Peyer's patch (tissue), 4 donors: ENCODE data around the gene PRSS33. TPM values are rescaled to one million over a fixed set of nuclear protein-coding genes. Genes with fewer than 3 reads are reported as not detected.

Experiments
- DNase-seq, 3 donors: peaks; one replicate each; pipeline ENCODE4 v3.0.0-alpha.2; 2017 to 2019
- H3K27ac ChIP-seq, 4 donors: fragments of 200-600 bp; sonication (generic); one replicate each; pipeline ENCODE4 v1.5.1; 2016 to 2019
- H3K27me3 ChIP-seq, 2 donors: fragments of 200-600 bp; sonication (generic); one replicate each; pipeline ENCODE4 v1.5.1; 2019
- H3K36me3 ChIP-seq, 3 donors: fragments of 200-600 bp; sonication (generic); one replicate each; pipeline ENCODE4 v1.5.1; 2016 to 2019
- H3K4me1 ChIP-seq, 4 donors: fragments of 200-600 bp; sonication (generic); one replicate each; pipeline ENCODE4 v1.5.1; 2016 to 2019
- H3K4me3 ChIP-seq, 4 donors: fragments of 200-600 bp; sonication (generic); 1 replicate in 3 of 4; 2 replicates in 1 of 4; pipeline ENCODE4 v1.5.1; 2016 to 2019; ENCODE audit warnings: mild to moderate bottlenecking in 1 of 4
- H3K9me3 ChIP-seq, 4 donors: fragments of 200-600 bp; sonication (generic); one replicate each; pipeline ENCODE4 v1.5.1; 2016 to 2019; ENCODE audit warnings: mild to moderate bottlenecking in 1 of 4
- POLR2A ChIP-seq, 2 donors: fragments of 450-650 bp; IDR thresholded peaks; one replicate each; pipeline ENCODE4 v1.5.1; 2017; ENCODE audit warnings: antibody characterized with exemption in 2 of 2, mild to moderate bottlenecking in 2 of 2, moderate library complexity in 2 of 2
- total RNA-seq, 4 donors: library from RNA; depleted of rRNA; stranded (reverse); fragments of >200 nt; gene quantifications; one replicate each; pipeline ENCODE4 v1.1.0, GENCODE V29; 2016
- TF ChIP-seq, protein P1 (sequence below), 6 experiments: fragments of 450-650 bp in 4 of 6; fragments of 200-600 bp in 2 of 6; sonication (generic) in 1 of 6; IDR thresholded peaks; one replicate each; pipeline ENCODE4 v1.5.1; 2017 to 2019; ENCODE audit warnings: antibody characterized with exemption in 6 of 6, mild to moderate bottlenecking in 3 of 6, moderate library complexity in 1 of 6

The PRSS33 gene
- total RNA-seq, 4 donors from 2014 or later = not detected

DNA sequence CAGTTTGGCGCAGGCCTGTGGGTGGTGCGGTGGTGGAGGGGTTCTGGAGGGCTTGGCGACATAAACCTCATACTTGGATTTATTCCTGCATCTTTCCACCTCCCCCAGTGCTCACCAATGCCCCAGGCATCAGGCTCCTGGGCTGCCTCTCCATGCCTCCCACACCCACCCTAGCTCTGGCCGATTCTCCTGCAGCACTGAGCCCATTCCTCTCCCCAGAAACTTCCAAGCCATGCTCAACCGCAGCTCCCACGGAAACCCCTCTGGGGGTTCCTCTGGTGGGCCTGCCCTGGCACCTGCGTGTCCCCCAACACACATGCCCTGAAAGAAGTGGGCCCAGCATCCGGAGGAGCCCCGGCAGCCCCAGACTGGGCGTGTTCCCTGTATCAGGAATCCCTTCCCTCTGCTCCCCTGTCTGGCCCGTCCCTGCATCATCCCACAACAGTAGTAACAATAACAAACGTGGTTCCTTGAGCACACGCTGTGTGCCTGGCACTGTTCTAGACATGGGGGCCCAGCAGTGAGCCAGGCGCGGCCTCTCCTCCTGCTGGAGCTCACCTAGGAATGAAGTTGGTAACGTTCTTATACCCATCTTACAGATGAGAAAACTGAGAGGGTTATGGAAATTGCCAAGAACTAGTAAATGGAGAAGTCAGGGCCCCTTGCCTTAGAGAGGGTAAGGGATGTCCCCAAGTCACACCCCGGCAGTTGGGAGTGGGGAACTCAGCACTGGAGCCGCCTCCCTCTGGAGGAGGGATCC, 32.0 kb upstream of the PRSS33 start:
- no peak overlapping the region for H3K27ac ChIP-seq
- H3K27me3 ChIP-seq = no peaks in the 10 kb centered on the region
- DNase-seq = peak in 1 of 3 donors; percentile 35

DNA sequence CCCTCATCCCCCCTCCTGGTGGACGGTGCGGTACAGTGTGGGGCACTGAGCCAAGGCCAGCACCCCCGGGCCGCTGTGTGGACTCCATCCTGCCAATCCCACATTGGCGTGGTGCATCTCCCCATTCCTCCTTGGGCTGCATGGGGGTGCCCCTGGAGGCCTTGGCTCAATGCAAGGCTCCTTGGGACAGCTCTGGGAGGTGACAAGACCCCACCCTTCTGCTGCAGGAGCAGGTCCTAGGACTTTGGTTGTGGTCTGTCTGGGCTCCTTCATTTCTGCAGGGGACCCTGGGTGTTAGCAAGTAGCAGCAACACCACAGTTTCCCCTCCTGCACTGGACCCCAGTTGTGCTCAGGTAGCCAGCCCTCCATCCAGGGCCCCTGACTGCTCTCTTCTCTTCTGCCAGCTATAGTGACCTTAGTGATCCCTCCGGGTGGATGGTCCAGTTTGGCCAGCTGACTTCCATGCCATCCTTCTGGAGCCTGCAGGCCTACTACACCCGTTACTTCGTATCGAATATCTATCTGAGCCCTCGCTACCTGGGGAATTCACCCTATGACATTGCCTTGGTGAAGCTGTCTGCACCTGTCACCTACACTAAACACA, 31.0 kb upstream of the PRSS33 start:
- Histone ChIP-seq H3K4me1 (no peaks in the 10 kb centered on the region), H3K27me3 (no peaks in the 10 kb centered on the region), H3K4me3 (no peak overlapping the region), H3K27ac (no peak overlapping the region), H3K36me3 (no peaks in the 10 kb centered on the region), H3K9me3 (no peaks in the 10 kb centered on the region)
- TF ChIP-seq POLR2A (IDR thresholded peaks at IDR 0.05) = no peak
- TF ChIP-seq, protein P1, sequence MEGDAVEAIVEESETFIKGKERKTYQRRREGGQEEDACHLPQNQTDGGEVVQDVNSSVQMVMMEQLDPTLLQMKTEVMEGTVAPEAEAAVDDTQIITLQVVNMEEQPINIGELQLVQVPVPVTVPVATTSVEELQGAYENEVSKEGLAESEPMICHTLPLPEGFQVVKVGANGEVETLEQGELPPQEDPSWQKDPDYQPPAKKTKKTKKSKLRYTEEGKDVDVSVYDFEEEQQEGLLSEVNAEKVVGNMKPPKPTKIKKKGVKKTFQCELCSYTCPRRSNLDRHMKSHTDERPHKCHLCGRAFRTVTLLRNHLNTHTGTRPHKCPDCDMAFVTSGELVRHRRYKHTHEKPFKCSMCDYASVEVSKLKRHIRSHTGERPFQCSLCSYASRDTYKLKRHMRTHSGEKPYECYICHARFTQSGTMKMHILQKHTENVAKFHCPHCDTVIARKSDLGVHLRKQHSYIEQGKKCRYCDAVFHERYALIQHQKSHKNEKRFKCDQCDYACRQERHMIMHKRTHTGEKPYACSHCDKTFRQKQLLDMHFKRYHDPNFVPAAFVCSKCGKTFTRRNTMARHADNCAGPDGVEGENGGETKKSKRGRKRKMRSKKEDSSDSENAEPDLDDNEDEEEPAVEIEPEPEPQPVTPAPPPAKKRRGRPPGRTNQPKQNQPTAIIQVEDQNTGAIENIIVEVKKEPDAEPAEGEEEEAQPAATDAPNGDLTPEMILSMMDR (IDR thresholded peaks at IDR 0.05) = no peak
- DNase-seq = peak in 1 of 3 donors; percentile 35

More for the DNA sequence above, 32.0 kb upstream of the PRSS33 start:
- TF ChIP-seq, protein P1 (IDR thresholded peaks at IDR 0.05) = no peak
- no peak for TF ChIP-seq POLR2A (IDR thresholded peaks at IDR 0.05)
- Histone ChIP-seq H3K4me3 (no peak overlapping the region), H3K9me3 (no peaks in the 10 kb centered on the region), H3K36me3 (no peaks in the 10 kb centered on the region), H3K4me1 (no peaks in the 10 kb centered on the region)

DNA sequence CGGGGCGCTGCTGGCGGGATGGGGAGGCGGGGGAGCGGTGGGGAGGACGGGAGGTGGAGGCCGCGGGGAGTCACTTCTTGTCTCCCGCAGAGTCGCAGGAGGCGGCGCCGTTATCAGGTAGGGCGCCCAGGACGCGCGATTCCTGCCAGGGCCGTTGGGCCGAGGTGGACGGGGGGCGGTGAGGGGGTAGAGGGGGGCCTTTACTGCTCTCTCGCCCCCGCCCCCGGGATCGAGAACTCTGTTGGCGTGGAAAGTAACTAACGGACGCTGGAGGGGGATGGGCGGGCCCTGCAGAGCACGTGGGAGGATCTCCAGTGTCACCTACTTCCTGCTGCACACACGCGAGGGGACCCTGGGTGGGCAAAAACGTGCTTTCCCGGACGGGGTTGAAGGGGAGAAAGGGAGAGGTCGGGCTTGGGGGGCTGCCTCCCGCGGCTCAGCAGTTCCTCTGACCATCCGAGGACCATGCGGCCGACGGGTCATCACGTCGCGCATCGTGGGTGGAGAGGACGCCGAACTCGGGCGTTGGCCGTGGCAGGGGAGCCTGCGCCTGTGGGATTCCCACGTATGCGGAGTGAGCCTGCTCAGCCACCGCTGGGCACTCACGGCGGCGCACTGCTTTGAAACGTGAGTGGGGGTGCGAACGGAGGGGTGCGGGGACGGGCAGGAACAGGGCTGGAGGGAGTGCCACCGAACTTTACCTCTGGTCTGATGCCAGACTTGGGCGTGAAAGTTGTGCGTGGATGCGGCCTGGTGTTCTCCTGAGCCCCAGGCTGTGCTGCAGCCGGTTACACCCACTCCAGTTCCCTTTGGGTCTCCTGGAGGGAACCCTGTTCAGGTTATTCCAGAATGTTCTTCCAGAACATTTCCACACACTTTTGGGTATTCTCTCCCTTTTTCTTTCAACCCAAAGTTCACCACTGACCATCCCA, 30.2 kb upstream of the PRSS33 start:
- Histone ChIP-seq H3K27ac (peak overlapping the region in 1 of 4 donors; percentile 42), H3K36me3 (no peaks in the 10 kb centered on the region), H3K4me1 (no peaks in the 10 kb centered on the region), H3K9me3 (no peaks in the 10 kb centered on the region), H3K4me3 (peak overlapping the region in 2 of 4 donors; percentile 8 to 32), H3K27me3 (no peaks in the 10 kb centered on the region)
- TF ChIP-seq, protein P1 (IDR thresholded peaks at IDR 0.05) = no peak
- TF ChIP-seq POLR2A (IDR thresholded peaks at IDR 0.05) = no peak
- DNase-seq = no peak

DNA sequence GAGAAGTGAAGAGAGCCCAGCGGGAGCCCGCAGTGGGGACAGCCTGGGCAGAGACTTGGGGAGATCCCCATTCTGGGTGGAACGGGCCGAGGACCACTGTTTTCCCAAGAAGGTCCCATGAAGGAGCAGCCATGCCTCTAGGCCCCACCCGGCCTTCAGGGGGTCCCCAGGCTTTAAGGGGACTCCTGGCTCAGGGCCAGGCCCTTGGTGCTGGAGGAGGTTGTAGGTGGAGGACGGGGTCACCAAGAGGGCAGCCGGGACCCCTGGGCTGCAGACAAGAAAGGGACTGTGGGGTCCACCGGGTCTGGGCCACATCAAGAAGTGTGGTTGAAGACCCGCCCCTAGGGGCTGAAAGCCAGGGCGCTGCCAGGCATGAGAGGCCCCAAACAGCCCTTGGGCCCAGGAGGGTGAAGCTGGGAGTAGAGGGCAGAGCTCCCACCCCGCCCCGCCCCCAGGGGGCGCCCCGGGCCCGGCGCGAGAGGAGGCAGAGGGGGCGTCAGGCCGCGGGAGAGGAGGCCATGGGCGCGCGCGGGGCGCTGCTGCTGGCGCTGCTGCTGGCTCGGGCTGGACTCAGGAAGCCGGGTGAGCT, 29.5 kb upstream of the PRSS33 start, which contains the start of gene PRSS21:
Gene PRSS21, plus strand, starts transcription at position 487 of the 589 bp plus-strand sequence. Its CDS starts 32 bp downstream, at position 519.
- no peaks in the 10 kb centered on the region for H3K27me3 ChIP-seq
- no peaks in the 10 kb centered on the region for H3K4me1 ChIP-seq
- no peak for TF ChIP-seq POLR2A (IDR thresholded peaks at IDR 0.05)
- TF ChIP-seq, protein P1 (IDR thresholded peaks at IDR 0.05) = peak in 1 of 6 experiments; percentile 19
- no peaks in the 10 kb centered on the region for H3K36me3 ChIP-seq
- peak within 1 kb of the TSS in 1 of 4 donors; percentile 42 for H3K27ac ChIP-seq
- H3K9me3 ChIP-seq = no peaks in the 10 kb centered on the region
- DNase-seq = peak in 1 of 3 donors; percentile 42
- peak within 1 kb of the TSS in 2 of 4 donors; percentile 8 to 32 for H3K4me3 ChIP-seq

DNA sequence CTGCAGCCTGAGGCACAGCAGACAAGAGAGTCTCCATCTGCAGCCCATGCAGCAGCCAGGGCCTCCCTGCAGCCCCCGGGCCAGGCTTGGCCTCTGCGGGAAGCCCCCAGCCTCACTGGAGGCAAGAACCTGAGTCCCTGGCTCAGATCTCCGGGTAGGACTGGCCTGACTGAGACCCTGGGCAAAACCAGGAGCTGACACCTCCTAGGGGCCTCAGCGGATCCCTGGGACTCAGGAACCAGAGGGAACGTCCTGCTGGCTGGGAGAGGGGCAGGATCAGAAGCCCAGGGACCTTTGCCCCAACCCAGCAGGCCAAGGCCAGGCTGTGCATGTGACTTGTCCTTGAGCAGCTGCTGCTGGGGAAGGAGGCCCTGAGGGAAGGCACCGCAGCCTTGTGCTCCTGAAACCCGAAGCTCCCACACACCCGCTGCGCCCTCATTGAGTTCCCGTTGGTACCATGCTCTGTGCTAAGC, 28.0 kb upstream of the PRSS33 start:
- Histone ChIP-seq H3K27me3 (no peaks in the 10 kb centered on the region), H3K27ac (no peak overlapping the region), H3K9me3 (no peaks in the 10 kb centered on the region), H3K4me1 (no peaks in the 10 kb centered on the region), H3K4me3 (no peak overlapping the region), H3K36me3 (no peaks in the 10 kb centered on the region)
- no peak for DNase-seq
- TF ChIP-seq POLR2A (IDR thresholded peaks at IDR 0.05) = no peak
- TF ChIP-seq, protein P1 (IDR thresholded peaks at IDR 0.05) = no peak
